ENCODE measurements around the gene PCYT2.

- TF ChIP-seq ZBTB11 (CRISPR knock-in tag; IDR thresholded peaks at IDR 0.05) (0 out of 2 replicates have a peak, but pooled peaks have one; percentile 3), JUND (IDR thresholded peaks at IDR 0.05; ENCODE audit: low read depth, low read length) (no peak), POLR2AphosphoS5 (IDR thresholded peaks at IDR 0.05; ENCODE audit: low read length) (no peak; the same call in 1 of the 2 replicates), PML (IDR thresholded peaks at IDR 0.05; ENCODE audit: low read length) (no peak; the same call in 1 of the 2 replicates), SUPT20H (IDR thresholded peaks at IDR 0.05; ENCODE audit: borderline replicate concordance, control insufficient read depth, low read depth, low read length) (no peak), CTCF (IDR thresholded peaks at IDR 0.05 in 2 of 3, conservative IDR thresholded peaks at IDR 0.05 in 1 of 3; ENCODE audit: control insufficient read depth in 2 of 3, extremely low read depth in 1 of 3, insufficient read depth in 1 of 3, low read depth in 3 of 3, low read length in 3 of 3) (no peak), REST (IDR thresholded peaks at IDR 0.05; ENCODE audit: low read depth, low read length) (no peak), CREB1 (IDR thresholded peaks at IDR 0.05; ENCODE audit: low read depth) (0 out of 2 replicates have a peak, but pooled peaks have one; percentile 9), POLR2A (IDR thresholded peaks at IDR 0.05; ENCODE audit: low read depth, low read length) (peak; percentile 53)
Observed at GRCh38 chr17:81867170-81867990, 43.8 kb downstream of the PCYT2 start.

Data from GM12878 (cell line).